Fibroblast of villous mesenchyme (primary cell): ENCODE results near the gene PHF21A. TPM values are rescaled to one million over a fixed set of nuclear protein-coding genes. Genes with fewer than 3 reads are reported as not detected.
A peak's percentile ranks its signal among the peaks of the same experiment; 100 is the strongest.

Source experiments
- DNase-seq: peaks from one replicate; pipeline ENCODE4 v3.0.0-alpha.2; 2010; ENCODE audit warnings: low read depth
- H3K4me3 ChIP-seq: 2 replicates; pipeline ENCODE4 v1.5.1; 2011; ENCODE audit warnings: low read depth, mild to moderate bottlenecking, low read length
- total RNA-seq: library from RNA; depleted of rRNA; stranded (reverse); fragments of >200 nt; gene quantifications from 2 replicates; pipeline ENCODE4 v1.2.3, GENCODE V29; 2012
- TF ChIP-seq, protein P1 (sequence below): IDR thresholded peaks from 2 replicates; pipeline ENCODE4 v1.5.1; 2012; ENCODE audit warnings: low read depth, mild to moderate bottlenecking, low read length; ENCODE audit not compliant: insufficient read depth

Gene PHF21A
- total RNA-seq, 1 donor = 15.5 TPM

DNA sequence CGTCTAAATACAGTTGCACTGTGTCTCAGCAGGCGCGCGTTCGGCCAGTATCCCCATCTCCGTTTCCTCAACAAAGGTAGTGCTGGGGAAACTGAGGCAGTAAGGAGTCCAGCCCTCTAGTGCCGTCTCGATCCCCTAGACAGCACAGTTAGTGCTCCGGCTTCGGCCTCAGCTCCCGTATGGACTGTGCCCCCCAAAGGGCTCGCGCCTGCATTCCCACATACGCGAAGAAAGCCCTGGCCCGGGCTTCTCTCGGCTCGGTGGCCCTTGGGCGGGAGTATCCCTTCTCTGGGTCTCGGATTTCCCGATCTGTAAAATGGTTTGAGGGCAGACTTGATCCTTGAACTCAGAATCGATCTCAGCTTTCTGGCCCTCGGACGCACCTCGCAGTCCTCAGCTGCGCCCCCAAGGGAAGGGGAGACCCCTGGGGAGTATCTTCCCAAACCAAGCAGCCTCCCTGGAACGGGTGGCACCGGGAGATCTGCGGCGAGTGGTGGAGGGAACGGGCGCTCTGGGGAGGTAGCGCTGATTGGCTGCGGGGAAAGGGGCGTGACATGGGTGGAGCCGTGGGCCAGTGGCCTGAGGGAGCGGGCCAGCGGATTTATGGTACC is 202.8 kb downstream of the PHF21A start:
- peak overlapping the region; percentile 74 for H3K4me3 ChIP-seq
- TF ChIP-seq, protein P1, sequence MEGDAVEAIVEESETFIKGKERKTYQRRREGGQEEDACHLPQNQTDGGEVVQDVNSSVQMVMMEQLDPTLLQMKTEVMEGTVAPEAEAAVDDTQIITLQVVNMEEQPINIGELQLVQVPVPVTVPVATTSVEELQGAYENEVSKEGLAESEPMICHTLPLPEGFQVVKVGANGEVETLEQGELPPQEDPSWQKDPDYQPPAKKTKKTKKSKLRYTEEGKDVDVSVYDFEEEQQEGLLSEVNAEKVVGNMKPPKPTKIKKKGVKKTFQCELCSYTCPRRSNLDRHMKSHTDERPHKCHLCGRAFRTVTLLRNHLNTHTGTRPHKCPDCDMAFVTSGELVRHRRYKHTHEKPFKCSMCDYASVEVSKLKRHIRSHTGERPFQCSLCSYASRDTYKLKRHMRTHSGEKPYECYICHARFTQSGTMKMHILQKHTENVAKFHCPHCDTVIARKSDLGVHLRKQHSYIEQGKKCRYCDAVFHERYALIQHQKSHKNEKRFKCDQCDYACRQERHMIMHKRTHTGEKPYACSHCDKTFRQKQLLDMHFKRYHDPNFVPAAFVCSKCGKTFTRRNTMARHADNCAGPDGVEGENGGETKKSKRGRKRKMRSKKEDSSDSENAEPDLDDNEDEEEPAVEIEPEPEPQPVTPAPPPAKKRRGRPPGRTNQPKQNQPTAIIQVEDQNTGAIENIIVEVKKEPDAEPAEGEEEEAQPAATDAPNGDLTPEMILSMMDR = no peak
- DNase-seq = peak; percentile 62

DNA sequence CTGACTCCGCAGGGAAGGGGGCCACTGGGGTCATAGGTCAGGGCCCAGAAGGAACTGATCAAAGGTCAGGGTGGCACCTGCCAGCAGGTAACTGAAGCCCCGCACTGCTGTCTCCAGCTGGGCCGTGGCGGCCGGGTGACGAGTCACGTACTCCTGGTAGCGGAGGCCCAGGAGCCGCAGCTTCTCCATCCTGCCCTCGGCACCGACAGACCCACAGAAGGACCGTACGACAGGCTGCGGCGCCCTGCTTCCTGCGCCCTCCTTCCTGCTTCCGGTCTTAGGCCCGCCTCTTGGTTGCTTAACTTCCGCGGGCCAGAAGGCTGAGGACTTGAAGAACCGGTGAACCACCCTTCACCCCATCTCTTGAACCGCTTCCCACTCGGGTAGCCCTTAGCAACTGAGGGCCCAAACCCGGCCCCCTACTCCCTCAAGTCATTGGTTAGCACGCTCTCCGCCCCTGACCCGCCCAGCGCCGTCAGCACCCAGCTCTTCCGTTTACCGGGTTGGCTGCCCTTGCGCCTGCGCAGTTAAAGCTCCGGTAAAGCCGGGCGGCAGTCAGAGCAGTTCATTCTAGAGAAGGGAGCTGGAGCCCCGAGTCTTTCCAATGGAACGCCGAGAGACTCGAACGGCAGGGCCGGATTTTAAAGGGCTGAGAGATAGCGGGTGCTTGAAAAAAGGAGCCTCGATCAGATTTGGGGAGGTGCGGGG is 203.5 kb downstream of the PHF21A start, which contains the start of gene PEX16:
TSS of gene PEX16 (minus strand) at position 255 of the 708 bp plus-strand sequence. CDS start at position 189, 66 bp downstream.
- H3K4me3 ChIP-seq = peak within 1 kb of the TSS; percentile 74
- DNase-seq = peak; percentile 100
- TF ChIP-seq, protein P1 = no peak

DNA sequence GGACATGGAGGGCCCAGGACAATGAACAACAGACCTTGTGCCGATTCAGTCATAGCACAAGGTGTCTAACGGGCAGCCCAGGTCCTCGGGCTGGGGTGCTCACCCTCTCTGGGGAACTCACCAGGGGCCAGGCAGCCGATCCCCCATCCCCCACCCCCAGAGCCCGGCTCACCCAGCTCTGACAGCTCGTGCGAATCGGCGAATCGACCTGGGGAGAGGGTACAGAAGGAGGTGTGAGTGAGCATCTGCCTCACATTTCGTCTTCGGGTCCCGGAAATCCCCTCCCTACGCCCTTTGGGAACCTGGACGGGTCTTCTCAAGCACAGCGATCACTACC is 204.0 kb downstream of the PHF21A start:
- peak overlapping the region; percentile 74 for H3K4me3 ChIP-seq
- TF ChIP-seq, protein P1 = no peak
- DNase-seq = no peak

DNA sequence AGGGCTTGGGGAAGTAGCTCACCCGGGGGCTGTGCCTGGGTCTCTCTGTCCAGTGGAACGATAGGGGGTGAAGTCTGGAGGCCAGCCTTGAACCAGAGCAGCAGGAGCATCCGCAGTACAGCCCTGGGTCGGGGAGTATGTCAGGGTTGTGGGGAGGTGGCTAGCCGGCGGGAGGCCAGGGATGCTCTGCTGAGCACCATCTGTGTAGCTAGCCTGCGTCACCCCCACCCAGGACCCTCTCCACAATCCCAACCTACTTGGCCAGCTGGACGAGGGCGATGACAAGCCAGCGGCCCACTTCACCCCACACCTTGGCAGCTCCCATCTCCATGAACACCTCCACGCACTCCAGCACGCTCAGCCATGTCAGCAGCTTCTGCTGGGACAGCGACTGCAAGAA is 205.8 kb downstream of the PHF21A start:
- no peak overlapping the region for H3K4me3 ChIP-seq
- DNase-seq = no peak

DNA sequence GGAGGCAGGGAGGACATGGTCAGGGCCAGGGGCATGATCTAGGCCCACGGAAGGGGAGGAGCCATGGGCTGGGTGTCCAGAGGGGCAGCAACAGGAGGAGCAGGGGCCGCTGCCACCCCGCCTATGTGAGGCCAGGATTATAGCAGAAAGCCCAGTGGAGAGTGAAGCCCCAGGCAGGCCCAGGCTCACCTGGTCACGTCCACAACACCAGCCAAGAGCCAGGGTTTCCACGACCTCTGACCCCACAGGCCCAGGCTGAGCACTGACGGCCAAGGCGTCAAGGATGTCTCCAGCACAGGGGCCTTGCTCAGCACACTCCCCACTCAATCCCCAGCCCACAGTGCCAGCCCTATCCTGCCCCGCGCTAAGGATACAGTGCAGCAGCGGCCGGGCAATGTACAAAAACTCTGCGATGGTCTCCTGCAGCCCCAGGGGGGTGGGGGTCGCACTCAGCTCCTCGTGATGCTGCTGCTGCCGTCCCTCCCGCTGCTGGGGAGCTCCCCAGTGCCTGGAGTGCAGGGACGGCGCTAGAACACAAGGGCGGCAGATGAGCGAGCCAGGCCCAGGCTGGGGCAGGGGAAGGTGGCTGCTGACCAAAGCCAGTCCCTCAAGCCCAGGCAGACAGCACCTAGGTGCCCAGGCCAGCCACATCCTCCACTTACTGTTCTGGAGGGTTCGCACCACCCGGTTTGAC is 207.2 kb downstream of the PHF21A start:
- TF ChIP-seq, protein P1 = no peak
- no peak for DNase-seq

More for the DNA sequence above, 205.8 kb downstream of the PHF21A start:
- TF ChIP-seq, protein P1 = no peak

DNA sequence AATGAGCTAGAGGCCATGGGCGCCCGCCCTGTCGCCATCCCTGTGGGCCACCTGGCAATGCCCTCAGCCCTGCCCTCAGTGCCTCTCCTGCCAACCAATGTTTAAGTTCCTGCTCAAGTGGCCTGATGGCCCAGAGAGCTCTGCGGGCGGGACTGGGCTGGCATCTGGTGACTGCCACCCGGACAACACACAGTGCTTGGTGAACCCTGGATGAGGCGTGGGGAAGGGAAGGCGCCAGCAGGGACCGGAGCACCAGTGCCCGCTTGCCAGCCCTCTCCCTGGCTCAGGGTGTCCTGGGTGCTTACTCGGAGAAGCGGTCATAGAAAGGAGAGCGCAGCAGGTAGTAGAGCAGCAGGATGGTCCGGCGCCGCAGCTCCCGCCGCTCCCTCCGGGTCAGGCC is 207.7 kb downstream of the PHF21A start:
- DNase-seq = no peak
- TF ChIP-seq, protein P1 = no peak
- H3K4me3 ChIP-seq = no peak overlapping the region

More for the DNA sequence above, 207.2 kb downstream of the PHF21A start:
- no peak overlapping the region for H3K4me3 ChIP-seq
